ENCODE results near the gene HFM1.

HFM1 gene

GRCh38 chr1:91282695-91283420 is 121.8 kb downstream of the HFM1 start:
- peak overlapping the region; percentile 7 for H3K4me3 ChIP-seq (ENCODE audit: low read length)
- peak; percentile 87 for TF ChIP-seq CTCF (conservative IDR thresholded peaks at IDR 0.05; ENCODE audit: low read length)
- DNase-seq (ENCODE audit: low read depth), result peak; percentile 78

GRCh38 chr1:91281782-91282181 is 122.9 kb downstream of the HFM1 start:
- no peak overlapping the region for H3K4me3 ChIP-seq (ENCODE audit: low read length)
- TF ChIP-seq CTCF (conservative IDR thresholded peaks at IDR 0.05; ENCODE audit: low read length), result no peak
- no peak for DNase-seq (ENCODE audit: low read depth)

- peak; percentile 22 for DNase-seq (ENCODE audit: low read depth)
- TF ChIP-seq CTCF (conservative IDR thresholded peaks at IDR 0.05; ENCODE audit: low read length), result peak; percentile 38
- no peak overlapping the region for H3K4me3 ChIP-seq (ENCODE audit: low read length)
Observed at GRCh38 chr1:91278754-91279153, 125.9 kb downstream of the HFM1 start.

- no peak overlapping the region for H3K4me3 ChIP-seq (ENCODE audit: low read length)
- no peak for DNase-seq (ENCODE audit: low read depth)
- no peak for TF ChIP-seq CTCF (conservative IDR thresholded peaks at IDR 0.05; ENCODE audit: low read length)
Observed at GRCh38 chr1:91273875-91274274, 130.8 kb downstream of the HFM1 start.

GRCh38 chr1:91261655-91262054 is 143.0 kb downstream of the HFM1 start:
- TF ChIP-seq CTCF (conservative IDR thresholded peaks at IDR 0.05; ENCODE audit: low read length), result no peak
- no peak for DNase-seq (ENCODE audit: low read depth)
- H3K4me3 ChIP-seq (ENCODE audit: low read length), result no peak overlapping the region

GRCh38 chr1:91245435-91245834 is 159.2 kb downstream of the HFM1 start:
- TF ChIP-seq CTCF (conservative IDR thresholded peaks at IDR 0.05; ENCODE audit: low read length), result no peak
- no peak overlapping the region for H3K4me3 ChIP-seq (ENCODE audit: low read length)
- DNase-seq (ENCODE audit: low read depth), result no peak

- no peak overlapping the region for H3K4me3 ChIP-seq (ENCODE audit: low read length)
- no peak for DNase-seq (ENCODE audit: low read depth)
- TF ChIP-seq CTCF (conservative IDR thresholded peaks at IDR 0.05; ENCODE audit: low read length), result no peak
Observed at GRCh38 chr1:91244737-91245136, 159.9 kb downstream of the HFM1 start.

Measured in AG10803 (cell line).